ENCODE measurements around the gene TAF6. TPM values are rescaled to one million over a fixed set of nuclear protein-coding genes. Genes with fewer than 3 reads are reported as not detected.

Gene TAF6
- total RNA-seq, 2 donors from 2014 or later, result 29.6 to 55.0 TPM

GRCh38 chr7:100100420-100101015, 18.6 kb downstream of the TAF6 start:
- peak overlapping the region; percentile 89 for H3K4me3 Mint-ChIP-seq
- peak; percentile 83 for ATAC-seq (replicated peaks)
- no peaks in the 10 kb centered on the region for H3K27me3 Mint-ChIP-seq
- peak overlapping the region; percentile 90 for H3K27ac Mint-ChIP-seq
- no peaks in the 10 kb centered on the region for H3K9me3 Mint-ChIP-seq
- peaks cover 28% of the 10 kb centered on the region for H3K4me1 Mint-ChIP-seq
- H3K36me3 Mint-ChIP-seq (ENCODE audit: low read depth), result peaks cover 75% of the 10 kb centered on the region

GRCh38 chr7:100099452-100099851, 19.7 kb downstream of the TAF6 start:
- H3K27ac Mint-ChIP-seq, result peak overlapping the region; percentile 90
- no peaks in the 10 kb centered on the region for H3K27me3 Mint-ChIP-seq
- H3K36me3 Mint-ChIP-seq (ENCODE audit: low read depth), result peaks cover 86% of the 10 kb centered on the region
- peaks cover 28% of the 10 kb centered on the region for H3K4me1 Mint-ChIP-seq
- H3K4me3 Mint-ChIP-seq, result peak overlapping the region; percentile 89
- ATAC-seq (replicated peaks), result no peak
- H3K9me3 Mint-ChIP-seq, result no peaks in the 10 kb centered on the region

- peak overlapping the region; percentile 89 for H3K4me3 Mint-ChIP-seq
- peak overlapping the region; percentile 76 for H3K27ac Mint-ChIP-seq
- no peak for ATAC-seq (replicated peaks)
- peaks cover 28% of the 10 kb centered on the region for H3K4me1 Mint-ChIP-seq
- no peaks in the 10 kb centered on the region for H3K9me3 Mint-ChIP-seq
- no peaks in the 10 kb centered on the region for H3K27me3 Mint-ChIP-seq
- peaks cover 89% of the 10 kb centered on the region for H3K36me3 Mint-ChIP-seq (ENCODE audit: low read depth)
Observed at GRCh38 chr7:100098913-100099312, 20.2 kb downstream of the TAF6 start.

GRCh38 chr7:100095704-100096103, 23.5 kb downstream of the TAF6 start:
- no peaks in the 10 kb centered on the region for H3K9me3 Mint-ChIP-seq
- peaks cover 28% of the 10 kb centered on the region for H3K4me1 Mint-ChIP-seq
- ATAC-seq (replicated peaks), result no peak
- no peak overlapping the region for H3K4me3 Mint-ChIP-seq
- peaks cover 100% of the 10 kb centered on the region for H3K36me3 Mint-ChIP-seq (ENCODE audit: low read depth)
- H3K27ac Mint-ChIP-seq, result no peak overlapping the region
- no peaks in the 10 kb centered on the region for H3K27me3 Mint-ChIP-seq

- no peak overlapping the region for H3K4me3 Mint-ChIP-seq
- peaks cover 100% of the 10 kb centered on the region for H3K36me3 Mint-ChIP-seq (ENCODE audit: low read depth)
- no peak for ATAC-seq (replicated peaks)
- H3K27me3 Mint-ChIP-seq, result no peaks in the 10 kb centered on the region
- H3K4me1 Mint-ChIP-seq, result peaks cover 32% of the 10 kb centered on the region
- no peak overlapping the region for H3K27ac Mint-ChIP-seq
- no peaks in the 10 kb centered on the region for H3K9me3 Mint-ChIP-seq
Observed at GRCh38 chr7:100095289-100095688, 23.9 kb downstream of the TAF6 start.

GRCh38 chr7:100093925-100094486, 25.2 kb downstream of the TAF6 start:
- Mint-ChIP-seq H3K9me3 (no peaks in the 10 kb centered on the region), H3K36me3 (ENCODE audit: low read depth) (peaks cover 100% of the 10 kb centered on the region), H3K27ac (no peak overlapping the region), H3K27me3 (no peaks in the 10 kb centered on the region), H3K4me3 (no peak overlapping the region), H3K4me1 (peaks cover 30% of the 10 kb centered on the region)
- no peak for ATAC-seq (replicated peaks)

GRCh38 chr7:100093498-100093897, 25.7 kb downstream of the TAF6 start:
- peaks cover 25% of the 10 kb centered on the region for H3K4me1 Mint-ChIP-seq
- H3K36me3 Mint-ChIP-seq (ENCODE audit: low read depth), result peaks cover 98% of the 10 kb centered on the region
- no peaks in the 10 kb centered on the region for H3K27me3 Mint-ChIP-seq
- H3K27ac Mint-ChIP-seq, result no peak overlapping the region
- no peak for ATAC-seq (replicated peaks)
- no peaks in the 10 kb centered on the region for H3K9me3 Mint-ChIP-seq
- no peak overlapping the region for H3K4me3 Mint-ChIP-seq

- no peak overlapping the region for H3K4me3 Mint-ChIP-seq
- no peaks in the 10 kb centered on the region for H3K9me3 Mint-ChIP-seq
- no peak overlapping the region for H3K27ac Mint-ChIP-seq
- H3K27me3 Mint-ChIP-seq, result no peaks in the 10 kb centered on the region
- no peak for ATAC-seq (replicated peaks)
- peaks cover 20% of the 10 kb centered on the region for H3K4me1 Mint-ChIP-seq
- peaks cover 94% of the 10 kb centered on the region for H3K36me3 Mint-ChIP-seq (ENCODE audit: low read depth)
Observed at GRCh38 chr7:100093054-100093453, 26.1 kb downstream of the TAF6 start.

- Mint-ChIP-seq H3K9me3 (no peaks in the 10 kb centered on the region), H3K4me3 (no peak overlapping the region), H3K4me1 (peaks cover 18% of the 10 kb centered on the region), H3K27ac (peak overlapping the region; percentile 63), H3K27me3 (no peaks in the 10 kb centered on the region), H3K36me3 (ENCODE audit: low read depth) (peaks cover 79% of the 10 kb centered on the region)
- ATAC-seq (replicated peaks), result no peak
Observed at GRCh38 chr7:100091411-100092181, 27.6 kb downstream of the TAF6 start.

- H3K36me3 Mint-ChIP-seq (ENCODE audit: low read depth), result peaks cover 71% of the 10 kb centered on the region
- H3K9me3 Mint-ChIP-seq, result no peaks in the 10 kb centered on the region
- peak overlapping the region; percentile 93 for H3K4me3 Mint-ChIP-seq
- peaks cover 18% of the 10 kb centered on the region for H3K4me1 Mint-ChIP-seq
- H3K27ac Mint-ChIP-seq, result peak overlapping the region; percentile 63
- ATAC-seq (replicated peaks), result no peak
- H3K27me3 Mint-ChIP-seq, result no peaks in the 10 kb centered on the region
Observed at GRCh38 chr7:100090527-100091410, 28.4 kb downstream of the TAF6 start.

GRCh38 chr7:100089458-100090196, 29.5 kb downstream of the TAF6 start:
- H3K27me3 Mint-ChIP-seq, result no peaks in the 10 kb centered on the region
- H3K4me1 Mint-ChIP-seq, result peaks cover 18% of the 10 kb centered on the region
- H3K36me3 Mint-ChIP-seq (ENCODE audit: low read depth), result peaks cover 60% of the 10 kb centered on the region
- ATAC-seq (replicated peaks), result no peak
- H3K27ac Mint-ChIP-seq, result peak overlapping the region; percentile 94
- peak overlapping the region; percentile 93 for H3K4me3 Mint-ChIP-seq
- no peaks in the 10 kb centered on the region for H3K9me3 Mint-ChIP-seq

- H3K9me3 Mint-ChIP-seq, result no peaks in the 10 kb centered on the region
- H3K27me3 Mint-ChIP-seq, result no peaks in the 10 kb centered on the region
- H3K4me3 Mint-ChIP-seq, result peak within 1 kb of the TSS; percentile 93
- ATAC-seq (replicated peaks), result peak; percentile 84
- H3K4me1 Mint-ChIP-seq, result peaks cover 18% of the 10 kb centered on the region
- H3K27ac Mint-ChIP-seq, result peak within 1 kb of the TSS; percentile 94
- peaks cover 52% of the 10 kb centered on the region for H3K36me3 Mint-ChIP-seq (ENCODE audit: low read depth)
Observed at GRCh38 chr7:100088621-100089457, 30.3 kb downstream of the TAF6 start, which contains the start of gene COPS6. Gene COPS6, plus strand, starts transcription at chr7:100088969. Its CDS starts 22 bp downstream, at chr7:100088991.

- peak overlapping the region; percentile 94 for H3K27ac Mint-ChIP-seq
- no peaks in the 10 kb centered on the region for H3K27me3 Mint-ChIP-seq
- peaks cover 18% of the 10 kb centered on the region for H3K4me1 Mint-ChIP-seq
- peaks cover 45% of the 10 kb centered on the region for H3K36me3 Mint-ChIP-seq (ENCODE audit: low read depth)
- ATAC-seq (replicated peaks), result no peak
- peak overlapping the region; percentile 93 for H3K4me3 Mint-ChIP-seq
- no peaks in the 10 kb centered on the region for H3K9me3 Mint-ChIP-seq
Observed at GRCh38 chr7:100088095-100088620, 31.0 kb downstream of the TAF6 start.

Data from activated T-helper 17 cell treated with anti-CD3 and anti-CD28 coated beads, Interleukin-2, amount 50 U/mL, for 72 hours (primary cell).